Measurements from ENCODE around the gene PER1. TPM values are rescaled to one million over a fixed set of nuclear protein-coding genes. Genes with fewer than 3 reads are reported as not detected.

The PER1 gene
- total RNA-seq, 2 experiments from 2014 or later = 15.4 to 48.0 TPM

DNA sequence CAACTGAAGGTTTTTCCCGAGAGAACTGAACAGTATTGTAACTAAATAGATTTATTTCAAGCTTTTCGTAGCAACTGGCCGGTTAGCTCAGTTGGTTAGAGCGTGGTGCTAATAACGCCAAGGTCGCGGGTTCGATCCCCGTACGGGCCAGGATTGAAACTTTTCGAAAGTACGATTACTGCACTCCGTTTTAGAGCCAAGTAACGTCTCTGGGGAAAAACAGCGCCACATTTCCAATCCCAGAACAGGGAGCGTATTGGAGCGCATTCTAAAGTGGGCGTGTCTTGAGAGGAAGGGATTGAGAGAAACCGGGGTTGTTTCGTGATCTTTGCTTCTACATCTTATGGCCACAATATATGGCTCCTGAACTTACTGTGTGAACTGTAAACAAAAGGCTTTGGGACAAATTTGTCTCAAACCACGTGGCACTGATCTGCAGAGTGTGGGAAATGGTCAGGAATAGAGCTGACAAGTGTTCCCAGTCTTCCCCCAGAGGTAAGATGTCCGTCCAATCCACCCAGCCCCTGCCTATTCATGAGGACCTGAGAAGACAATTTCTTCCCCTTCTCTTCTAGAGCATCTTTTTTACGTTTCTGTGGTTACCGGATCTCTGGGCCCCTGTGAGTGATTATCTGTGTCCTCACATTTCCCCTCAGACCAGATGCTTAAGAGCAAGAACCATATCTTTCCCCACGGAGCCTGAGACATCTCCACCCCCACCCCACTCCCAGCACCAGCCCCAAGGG, 35.5 kb upstream of the PER1 start:
- intact Hi-C loops (cut with micrococcal nuclease; ENCODE audit: unreplicated experiment) = loop anchor here (1.0 kb wide), 6 partner anchors 23 to 67 kb away; partner anchors contain the start of gene AURKB
- DNase-seq (ENCODE audit: low spot score) = peak; percentile 93
- Histone ChIP-seq H3K27ac (ENCODE audit: low read depth, low read length, poor library complexity, severe bottlenecking) (peak overlapping the region; percentile 92), H3K4me2 (ENCODE audit: low read length) (peak overlapping the region; percentile 91), H3K79me2 (ENCODE audit: insufficient read depth, low read depth, low read length) (peaks cover 11% of the 10 kb centered on the region; the same call in 1 of the 2 replicates), H2AFZ (ENCODE audit: low read length) (peak overlapping the region; percentile 44; the same call in 1 of the 2 replicates), H3K4me3 (ENCODE audit: low read depth, low read length, poor library complexity, severe bottlenecking) (peak overlapping the region; percentile 83), H3K9me2 (ENCODE audit: insufficient read depth, low read length) (no peaks in the 10 kb centered on the region), H3K36me3 (ENCODE audit: insufficient read depth, low read length) (no peaks in the 10 kb centered on the region), H3K9me3 (ENCODE audit: low read length) (no peaks in the 10 kb centered on the region), H3K4me1 (ENCODE audit: insufficient read depth, low read length, poor library complexity, severe bottlenecking) (peaks cover 36% of the 10 kb centered on the region), H4K20me1 (ENCODE audit: insufficient read depth, low read length) (peaks cover 6% of the 10 kb centered on the region; the same call in 1 of the 2 replicates)
- ChIA-PET POLR2A (interaction anchor here (0.6 to 2.2 kb wide), 7 partner anchors 11 to 352 kb away, joined by 3 to 9 read pairs (median 3); partner anchors contain the start of genes AURKB, PFAS and SLC25A35), CTCF (ENCODE audit: unreplicated experiment) (interaction anchor here (0.6 to 0.9 kb wide), 2 partner anchors 13 to 34 kb away, joined by 5 to 7 read pairs; no protein-coding TSS in a partner anchor)
- TF ChIP-seq, protein P1, sequence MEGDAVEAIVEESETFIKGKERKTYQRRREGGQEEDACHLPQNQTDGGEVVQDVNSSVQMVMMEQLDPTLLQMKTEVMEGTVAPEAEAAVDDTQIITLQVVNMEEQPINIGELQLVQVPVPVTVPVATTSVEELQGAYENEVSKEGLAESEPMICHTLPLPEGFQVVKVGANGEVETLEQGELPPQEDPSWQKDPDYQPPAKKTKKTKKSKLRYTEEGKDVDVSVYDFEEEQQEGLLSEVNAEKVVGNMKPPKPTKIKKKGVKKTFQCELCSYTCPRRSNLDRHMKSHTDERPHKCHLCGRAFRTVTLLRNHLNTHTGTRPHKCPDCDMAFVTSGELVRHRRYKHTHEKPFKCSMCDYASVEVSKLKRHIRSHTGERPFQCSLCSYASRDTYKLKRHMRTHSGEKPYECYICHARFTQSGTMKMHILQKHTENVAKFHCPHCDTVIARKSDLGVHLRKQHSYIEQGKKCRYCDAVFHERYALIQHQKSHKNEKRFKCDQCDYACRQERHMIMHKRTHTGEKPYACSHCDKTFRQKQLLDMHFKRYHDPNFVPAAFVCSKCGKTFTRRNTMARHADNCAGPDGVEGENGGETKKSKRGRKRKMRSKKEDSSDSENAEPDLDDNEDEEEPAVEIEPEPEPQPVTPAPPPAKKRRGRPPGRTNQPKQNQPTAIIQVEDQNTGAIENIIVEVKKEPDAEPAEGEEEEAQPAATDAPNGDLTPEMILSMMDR (conservative IDR thresholded peaks at IDR 0.05; ENCODE audit: low read length) = 0 out of 2 replicates have a peak, but pooled peaks have one; percentile 12
- TF ChIP-seq EZH2phosphoT487 (IDR thresholded peaks at IDR 0.05; ENCODE audit: borderline replicate concordance, low read depth, low read length) = no peak
- BruUV-seq (replicated peaks) = TSS peak; percentile 100

- intact Hi-C loops (cut with micrococcal nuclease; ENCODE audit: unreplicated experiment) = loop anchor here (1.0 kb wide), 7 partner anchors 23 to 113 kb away; partner anchors contain the start of gene AURKB
- H3K27ac ChIP-seq (ENCODE audit: low read depth, low read length, poor library complexity, severe bottlenecking) = peak overlapping the region; percentile 92
- peak overlapping the region; percentile 75; the same call in 1 of the 2 replicates for H2AFZ ChIP-seq (ENCODE audit: low read length)
- peaks cover 31% of the 10 kb centered on the region for H3K4me1 ChIP-seq (ENCODE audit: insufficient read depth, low read length, poor library complexity, severe bottlenecking)
- peak; percentile 93 for DNase-seq (ENCODE audit: low spot score)
- BruUV-seq (replicated peaks) = no TSS peak
- H3K9me3 ChIP-seq (ENCODE audit: low read length) = no peaks in the 10 kb centered on the region
- CTCF ChIA-PET (ENCODE audit: unreplicated experiment) = no interaction called here
- peak overlapping the region; percentile 83 for H3K4me3 ChIP-seq (ENCODE audit: low read depth, low read length, poor library complexity, severe bottlenecking)
- H3K79me2 ChIP-seq (ENCODE audit: insufficient read depth, low read depth, low read length) = peaks cover 11% of the 10 kb centered on the region; the same call in 1 of the 2 replicates
- TF ChIP-seq, protein P1 (conservative IDR thresholded peaks at IDR 0.05; ENCODE audit: low read length) = 0 out of 2 replicates have a peak, but pooled peaks have one; percentile 61
- no peak for TF ChIP-seq EZH2phosphoT487 (IDR thresholded peaks at IDR 0.05; ENCODE audit: borderline replicate concordance, low read depth, low read length)
- peaks cover 6% of the 10 kb centered on the region; the same call in 1 of the 2 replicates for H4K20me1 ChIP-seq (ENCODE audit: insufficient read depth, low read length)
- POLR2A ChIA-PET = interaction anchor here (0.6 to 2.2 kb wide), 8 partner anchors 12 to 351 kb away, joined by 3 to 9 read pairs (median 4); partner anchors contain the start of genes AURKB and SLC25A35
- H3K4me2 ChIP-seq (ENCODE audit: low read length) = peak overlapping the region; percentile 91
- no peaks in the 10 kb centered on the region for H3K36me3 ChIP-seq (ENCODE audit: insufficient read depth, low read length)
- H3K9me2 ChIP-seq (ENCODE audit: insufficient read depth, low read length) = no peaks in the 10 kb centered on the region
Measured at GRCh38 chr17:8186787-8187516, 34.7 kb upstream of the PER1 start.
